Parietal lobe (tissue), 2 donors: ENCODE measurements around the gene XYLT2. TPM values are rescaled to one million over a fixed set of nuclear protein-coding genes. Genes with fewer than 3 reads are reported as not detected.

Experiments
- small RNA-seq: library from RNA; depleted of rRNA; stranded (forward); fragments of <200 nt; gene quantifications from one replicate; pipeline ENCODE3, GENCODE V24; 2014; ENCODE audit warnings: low replicate concordance
- total RNA-seq: library from RNA; depleted of rRNA; stranded (reverse); fragments of >200 nt; gene quantifications from one replicate; pipeline ENCODE4 v1.2.3, GENCODE V29; 2014

XYLT2 gene
- 8.8 TPM for total RNA-seq

GRCh38 chr17:50345432-50346312 is at the start of gene XYLT2:
XYLT2 (plus strand) TSS chr17:50346126; CDS start chr17:50346141, 15 bp downstream.

GRCh38 chr17:50372758-50373556 is 27.0 kb downstream of the XYLT2 start, which contains the start of the genes EME1 and MRPL27:
EME1 (plus strand) TSS chr17:50373229; CDS start chr17:50375209, 1,980 bp downstream.
MRPL27 (minus strand) TSS chr17:50373184; CDS start chr17:50373170, 14 bp downstream.

GRCh38 chr17:50397111-50397918 is 51.4 kb downstream of the XYLT2 start, which contains the start of gene LRRC59:
LRRC59 (minus strand) TSS chr17:50397523; CDS start chr17:50397317, 206 bp downstream.

Small RNA genes within 50 kb of the gene (small RNA-seq; reads per million reads assigned to genes)
- not detected for gene RF00019

Other genes starting within 250 kb of the XYLT2 start
- 41.3 TPM for gene SAMD14, start 216.0 kb upstream of the XYLT2 start, total RNA-seq
- 58.8 TPM for gene PPP1R9B, start 195.4 kb upstream of the XYLT2 start, total RNA-seq
- gene SGCA, start 180.1 kb upstream of the XYLT2 start, total RNA-seq, result not detected
- gene COL1A1, start 144.5 kb upstream of the XYLT2 start, total RNA-seq, result 5.0 TPM
- gene TMEM92, start 71.7 kb upstream of the XYLT2 start, total RNA-seq, result not detected
- 41.6 TPM for gene MRPL27, start 27.1 kb downstream of the XYLT2 start, total RNA-seq
- gene EME1, start 27.1 kb downstream of the XYLT2 start, total RNA-seq, result 3.4 TPM
- 42.3 TPM for gene LRRC59, start 51.4 kb downstream of the XYLT2 start, total RNA-seq
- 5.6 TPM for gene ACSF2, start 80.1 kb downstream of the XYLT2 start, total RNA-seq
- gene CHAD, start 122.8 kb downstream of the XYLT2 start, total RNA-seq, result not detected
- 34.7 TPM for gene RSAD1, start 132.7 kb downstream of the XYLT2 start, total RNA-seq
- gene MYCBPAP, start 162.3 kb downstream of the XYLT2 start, total RNA-seq, result 2.2 TPM
- 0.63 TPM for gene EPN3, start 186.6 kb downstream of the XYLT2 start, total RNA-seq
- gene SPATA20, start 201.0 kb downstream of the XYLT2 start, total RNA-seq, result 22.8 TPM
- gene CACNA1G, start 214.6 kb downstream of the XYLT2 start, total RNA-seq, result 35.7 TPM